Measurements from ENCODE around the gene FBLN2. TPM values are rescaled to one million over a fixed set of nuclear protein-coding genes. Genes with fewer than 3 reads are reported as not detected.
A peak's percentile ranks its signal among the peaks of the same experiment; 100 is the strongest.

Gene FBLN2
- polyA plus RNA-seq, 1 of the 3 experiments (the other 2 are of a cell fraction) = 5.2 TPM

DNA sequence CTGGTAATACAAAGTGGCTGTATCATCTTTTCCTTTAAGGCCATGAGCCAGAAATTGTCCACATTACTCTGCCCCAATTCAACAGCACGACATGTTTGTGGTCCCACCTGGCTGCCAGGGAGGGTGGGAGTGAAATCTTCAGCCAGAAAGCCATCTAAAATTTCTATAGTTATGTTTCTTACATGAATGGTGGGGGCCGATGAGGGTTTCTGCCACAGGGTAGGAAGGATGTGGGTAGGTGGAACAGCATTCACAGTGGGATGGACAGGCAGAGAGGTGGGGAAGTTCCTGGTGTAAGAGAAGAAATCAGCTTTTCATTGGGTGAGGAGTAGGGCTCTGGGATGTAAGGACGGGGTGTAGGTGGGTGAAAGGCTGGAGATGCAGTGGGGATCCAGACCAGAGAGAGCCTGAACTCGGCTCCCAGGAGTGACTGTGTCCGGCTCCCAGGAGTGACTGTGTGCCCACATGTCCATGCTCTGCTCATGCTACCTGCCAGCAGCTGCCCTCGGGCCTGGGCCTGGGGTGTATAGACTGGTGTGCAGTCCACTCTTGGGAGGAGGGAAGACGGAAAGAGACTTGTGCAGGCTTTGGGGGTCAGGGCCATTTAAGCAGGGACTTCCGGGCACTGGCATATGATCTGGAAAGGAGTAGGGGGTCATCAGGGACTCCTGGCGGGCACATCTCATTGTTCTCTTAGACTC is 3.8 kb upstream of the FBLN2 start:
- ChIA-PET CTCF (interaction anchor here (1.3 to 4.5 kb wide), 2 partner anchors 29 to 49 kb away, joined by 3 to 18 read pairs; no protein-coding TSS in a partner anchor), POLR2A (interaction anchor here (1.2 kb wide), 1 partner anchor 31 kb away, joined by 3 read pairs; no protein-coding TSS in a partner anchor)
- H3K79me2 ChIP-seq (ENCODE audit: insufficient read depth) = no peaks in the 10 kb centered on the region
- H2AFZ ChIP-seq (ENCODE audit: low read depth) = no peak overlapping the region
- H3K4me3 ChIP-seq (ENCODE audit: low read depth in 2 of 2, low read length in 1 of 2) = no peak overlapping the region
- no peaks in the 10 kb centered on the region for H3K27me3 ChIP-seq (ENCODE audit: insufficient read depth)
- no peak for DNase-seq
- H3K9ac ChIP-seq = no peak overlapping the region
- no peaks in the 10 kb centered on the region for H3K9me3 ChIP-seq
- H3K27ac ChIP-seq (ENCODE audit: low read depth in 2 of 2, low read length in 1 of 2) = no peak overlapping the region; a peak in 1 of 4 replicates
- H3F3A ChIP-seq (replicated peaks; ENCODE audit: insufficient read depth) = no peaks in the 10 kb centered on the region
- TF ChIP-seq TEAD4 (IDR thresholded peaks at IDR 0.05; ENCODE audit: borderline replicate concordance, insufficient read depth) = no peak
- TF ChIP-seq RFX5 (IDR thresholded peaks at IDR 0.05; ENCODE audit: low read length) = no peak
- no peak for TF ChIP-seq NRF1 (IDR thresholded peaks at IDR 0.05; ENCODE audit: low read depth, low read length)
- no peak for TF ChIP-seq FOXJ3 (CRISPR knock-in tag; IDR thresholded peaks at IDR 0.05)
- no peaks in the 10 kb centered on the region for H3K9me2 ChIP-seq
- H3K36me3 ChIP-seq (replicated peaks in 1 of 2; ENCODE audit: control insufficient read depth in 1 of 2, insufficient read depth in 2 of 2, low read length in 1 of 2) = no peaks in the 10 kb centered on the region
- WGBS (ENCODE audit: low lambda C conversion rate) = 79% methylated on average over 7 of the region's 9 CpGs
- no peak overlapping the region for H3K4me2 ChIP-seq
- H4K20me1 ChIP-seq (ENCODE audit: insufficient read depth) = no peaks in the 10 kb centered on the region
- H3K4me1 ChIP-seq (ENCODE audit: control insufficient read depth in 1 of 2, insufficient read depth in 2 of 2, low read depth in 1 of 2, low read length in 1 of 2) = peaks cover 0 to 29% of the 10 kb centered on the region in 2 experiments; a peak in 1 of 4 replicates

DNA sequence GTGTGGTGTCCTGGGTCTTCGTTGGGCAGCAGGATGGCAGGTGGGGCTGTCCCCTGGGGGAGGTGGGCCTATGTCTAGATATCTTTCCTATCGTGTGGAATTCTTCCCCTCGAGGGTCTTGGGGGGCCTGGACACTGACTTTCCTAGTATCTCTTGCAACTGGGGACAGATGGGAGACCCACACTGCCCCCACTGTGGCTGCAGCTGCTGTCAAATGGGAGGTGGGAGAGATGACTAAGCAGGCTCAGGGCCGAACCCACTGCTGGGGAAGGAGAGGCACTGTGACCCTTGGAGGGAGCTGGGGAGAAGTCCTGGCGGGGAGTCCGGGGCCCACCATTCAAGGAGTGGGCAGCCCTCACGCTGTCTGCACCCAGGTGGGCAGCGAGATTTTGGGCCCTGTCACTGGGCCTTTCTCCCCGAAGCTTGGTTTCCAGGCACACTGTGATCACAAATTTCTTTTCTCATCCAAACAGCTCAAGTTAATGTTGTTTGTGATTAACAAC is 2.9 kb upstream of the FBLN2 start:
- no peaks in the 10 kb centered on the region for H3K9me2 ChIP-seq
- H3K27ac ChIP-seq (ENCODE audit: low read depth in 2 of 2, low read length in 1 of 2) = peak overlapping the region in 1 of 2 experiments; percentile 58; a peak in 2 of 4 replicates
- H4K20me1 ChIP-seq (ENCODE audit: insufficient read depth) = no peaks in the 10 kb centered on the region
- POLR2A ChIA-PET = interaction anchor here (2.9 kb wide), 1 partner anchor 29 kb away, joined by 10 read pairs; no protein-coding TSS in a partner anchor
- H3K36me3 ChIP-seq (replicated peaks in 1 of 2; ENCODE audit: control insufficient read depth in 1 of 2, insufficient read depth in 2 of 2, low read length in 1 of 2) = no peaks in the 10 kb centered on the region
- no peaks in the 10 kb centered on the region for H3K79me2 ChIP-seq (ENCODE audit: insufficient read depth)
- no peak overlapping the region for H3K4me3 ChIP-seq (ENCODE audit: low read depth in 2 of 2, low read length in 1 of 2)
- TF ChIP-seq POLR2AphosphoS5 (IDR thresholded peaks at IDR 0.05; ENCODE audit: low read depth, low read length) = no peak
- no peak for TF ChIP-seq RXRA (IDR thresholded peaks at IDR 0.05; ENCODE audit: borderline replicate concordance, low read depth)
- no peak for TF ChIP-seq EP300 (IDR thresholded peaks at IDR 0.05; ENCODE audit: borderline replicate concordance in 1 of 2, low read depth in 1 of 2, low read length in 1 of 2)
- TF ChIP-seq TAF1 (IDR thresholded peaks at IDR 0.05; ENCODE audit: borderline replicate concordance, low read depth, low read length) = no peak
- TF ChIP-seq, protein P1, sequence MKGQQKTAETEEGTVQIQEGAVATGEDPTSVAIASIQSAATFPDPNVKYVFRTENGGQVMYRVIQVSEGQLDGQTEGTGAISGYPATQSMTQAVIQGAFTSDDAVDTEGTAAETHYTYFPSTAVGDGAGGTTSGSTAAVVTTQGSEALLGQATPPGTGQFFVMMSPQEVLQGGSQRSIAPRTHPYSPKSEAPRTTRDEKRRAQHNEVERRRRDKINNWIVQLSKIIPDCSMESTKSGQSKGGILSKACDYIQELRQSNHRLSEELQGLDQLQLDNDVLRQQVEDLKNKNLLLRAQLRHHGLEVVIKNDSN (IDR thresholded peaks at IDR 0.05; ENCODE audit: borderline replicate concordance, low read depth) = no peak
- no peak for TF ChIP-seq MXI1 (IDR thresholded peaks at IDR 0.05; ENCODE audit: low read depth, low read length)
- no peak for TF ChIP-seq RAD21 (IDR thresholded peaks at IDR 0.05; ENCODE audit: low read length)
- TF ChIP-seq, protein P2, sequence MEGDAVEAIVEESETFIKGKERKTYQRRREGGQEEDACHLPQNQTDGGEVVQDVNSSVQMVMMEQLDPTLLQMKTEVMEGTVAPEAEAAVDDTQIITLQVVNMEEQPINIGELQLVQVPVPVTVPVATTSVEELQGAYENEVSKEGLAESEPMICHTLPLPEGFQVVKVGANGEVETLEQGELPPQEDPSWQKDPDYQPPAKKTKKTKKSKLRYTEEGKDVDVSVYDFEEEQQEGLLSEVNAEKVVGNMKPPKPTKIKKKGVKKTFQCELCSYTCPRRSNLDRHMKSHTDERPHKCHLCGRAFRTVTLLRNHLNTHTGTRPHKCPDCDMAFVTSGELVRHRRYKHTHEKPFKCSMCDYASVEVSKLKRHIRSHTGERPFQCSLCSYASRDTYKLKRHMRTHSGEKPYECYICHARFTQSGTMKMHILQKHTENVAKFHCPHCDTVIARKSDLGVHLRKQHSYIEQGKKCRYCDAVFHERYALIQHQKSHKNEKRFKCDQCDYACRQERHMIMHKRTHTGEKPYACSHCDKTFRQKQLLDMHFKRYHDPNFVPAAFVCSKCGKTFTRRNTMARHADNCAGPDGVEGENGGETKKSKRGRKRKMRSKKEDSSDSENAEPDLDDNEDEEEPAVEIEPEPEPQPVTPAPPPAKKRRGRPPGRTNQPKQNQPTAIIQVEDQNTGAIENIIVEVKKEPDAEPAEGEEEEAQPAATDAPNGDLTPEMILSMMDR (IDR thresholded peaks at IDR 0.05) = no peak
- TF ChIP-seq MEF2A (IDR thresholded peaks at IDR 0.05; ENCODE audit: borderline replicate concordance, low read depth) = no peak
- TF ChIP-seq, protein P3, sequence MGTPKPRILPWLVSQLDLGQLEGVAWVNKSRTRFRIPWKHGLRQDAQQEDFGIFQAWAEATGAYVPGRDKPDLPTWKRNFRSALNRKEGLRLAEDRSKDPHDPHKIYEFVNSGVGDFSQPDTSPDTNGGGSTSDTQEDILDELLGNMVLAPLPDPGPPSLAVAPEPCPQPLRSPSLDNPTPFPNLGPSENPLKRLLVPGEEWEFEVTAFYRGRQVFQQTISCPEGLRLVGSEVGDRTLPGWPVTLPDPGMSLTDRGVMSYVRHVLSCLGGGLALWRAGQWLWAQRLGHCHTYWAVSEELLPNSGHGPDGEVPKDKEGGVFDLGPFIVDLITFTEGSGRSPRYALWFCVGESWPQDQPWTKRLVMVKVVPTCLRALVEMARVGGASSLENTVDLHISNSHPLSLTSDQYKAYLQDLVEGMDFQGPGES (IDR thresholded peaks at IDR 0.05; ENCODE audit: low read depth, low read length) = no peak
- TF ChIP-seq JUND (IDR thresholded peaks at IDR 0.05) = no peak
- no peak for TF ChIP-seq SIN3A (IDR thresholded peaks at IDR 0.05; ENCODE audit: borderline replicate concordance, low read depth, low read length)
- no peak for TF ChIP-seq RCOR1 (IDR thresholded peaks at IDR 0.05; ENCODE audit: low read length)
- TF ChIP-seq FOSL2 (IDR thresholded peaks at IDR 0.05; ENCODE audit: borderline replicate concordance, low read depth) = no peak
- no peak for TF ChIP-seq YY1 (IDR thresholded peaks at IDR 0.05; ENCODE audit: low read depth)
- TF ChIP-seq, protein P4, sequence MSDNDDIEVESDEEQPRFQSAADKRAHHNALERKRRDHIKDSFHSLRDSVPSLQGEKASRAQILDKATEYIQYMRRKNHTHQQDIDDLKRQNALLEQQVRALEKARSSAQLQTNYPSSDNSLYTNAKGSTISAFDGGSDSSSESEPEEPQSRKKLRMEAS (IDR thresholded peaks at IDR 0.05; ENCODE audit: low read depth) = no peak
- no peak for TF ChIP-seq RFX5 (IDR thresholded peaks at IDR 0.05; ENCODE audit: low read length)
- DNase-seq = no peak
- CTCF ChIA-PET = interaction anchor here (1.3 to 4.5 kb wide), 2 partner anchors 28 to 50 kb away, joined by 3 to 18 read pairs; no protein-coding TSS in a partner anchor
- WGBS (ENCODE audit: low lambda C conversion rate) = 73% methylated on average over 9 of the region's 9 CpGs
- H3K4me2 ChIP-seq = no peak overlapping the region
- no peak overlapping the region; the same call in 1 of the 2 replicates for H2AFZ ChIP-seq (ENCODE audit: low read depth)
- H3K4me1 ChIP-seq (ENCODE audit: control insufficient read depth in 1 of 2, insufficient read depth in 2 of 2, low read depth in 1 of 2, low read length in 1 of 2) = peaks cover 0 to 35% of the 10 kb centered on the region in 2 experiments; a peak in 1 of 4 replicates
- no peak overlapping the region for H3K9ac ChIP-seq
- no peaks in the 10 kb centered on the region for H3F3A ChIP-seq (replicated peaks; ENCODE audit: insufficient read depth)
- no peaks in the 10 kb centered on the region for H3K9me3 ChIP-seq
- H3K27me3 ChIP-seq (ENCODE audit: insufficient read depth) = no peaks in the 10 kb centered on the region

Data from SK-N-SH (cell line).